Breast epithelium (tissue), 4 donors: ENCODE data around the gene SLC22A24. TPM values are rescaled to one million over a fixed set of nuclear protein-coding genes. Genes with fewer than 3 reads are reported as not detected.

ENCODE experiments used
- DNase-seq, 2 donors: peaks; one replicate each; pipeline ENCODE4 v3.0.0-alpha.2; 2019; ENCODE audit warnings: low spot score in 2 of 2
- H3K27ac ChIP-seq, 2 donors: fragments of 200-600 bp; sonication (generic) in 1 of 2; one replicate each; pipeline ENCODE4 v1.5.1; 2016 to 2019; ENCODE audit warnings: mild to moderate bottlenecking in 1 of 2
- H3K27me3 ChIP-seq, 2 donors: fragments of 200-600 bp; sonication (generic) in 1 of 2; one replicate each; pipeline versions ENCODE4 v1.5.1 to v1.6.0; 2017 to 2019; ENCODE audit warnings: control low read depth in 1 of 2, mild to moderate bottlenecking in 1 of 2
- H3K36me3 ChIP-seq: fragments of 200-600 bp; one replicate; pipeline ENCODE4 v1.5.1; 2019
- H3K4me1 ChIP-seq, 2 donors: fragments of 200-600 bp; sonication (generic); one replicate each; pipeline ENCODE4 v1.5.1; 2016 to 2019; ENCODE audit warnings: control low read depth in 1 of 2
- H3K4me3 ChIP-seq, 3 donors: fragments of 200-600 bp; sonication (generic); 1 replicate in 2 of 3; 2 replicates in 1 of 3; pipeline ENCODE4 v1.5.1; 2016 to 2019; ENCODE audit warnings: mild to moderate bottlenecking in 3 of 3, moderate library complexity in 2 of 3
- H3K9me3 ChIP-seq, 2 donors: fragments of 200-600 bp; sonication (generic) in 1 of 2; one replicate each; pipeline ENCODE4 v1.5.1; 2016 to 2019; ENCODE audit warnings: control low read depth in 1 of 2
- POLR2A ChIP-seq: fragments of 450-650 bp; IDR thresholded peaks from one replicate; pipeline ENCODE4 v1.6.1; 2016; ENCODE audit warnings: antibody characterized with exemption, mild to moderate bottlenecking, moderate library complexity
- POLR2AphosphoS5 ChIP-seq, 3 donors: sonication (generic); formaldehyde crosslinking; IDR thresholded peaks; one replicate each; pipeline ENCODE4 v1.6.1; 2017; ENCODE audit warnings: antibody characterized with exemption in 3 of 3
- intact Hi-C: fragments of 100-400 bp; cut with DNase I; formaldehyde crosslinking; loops from one replicate; pipeline ENCODE4 v1.15.1; 2023; ENCODE audit warnings: low total_unique reads
- total RNA-seq, 3 donors: library from RNA; depleted of rRNA; stranded (reverse); fragments of >200 nt; gene quantifications; one replicate each; pipeline ENCODE4 v1.1.0, GENCODE V29; 2016
- TF ChIP-seq, protein P1 (sequence below), 3 donors: fragments of 450-650 bp; IDR thresholded peaks; one replicate each; pipeline ENCODE4 v1.5.1; 2016 to 2017; ENCODE audit warnings: antibody characterized with exemption in 3 of 3, mild to moderate bottlenecking in 3 of 3, moderate library complexity in 3 of 3

The SLC22A24 gene, protein sequence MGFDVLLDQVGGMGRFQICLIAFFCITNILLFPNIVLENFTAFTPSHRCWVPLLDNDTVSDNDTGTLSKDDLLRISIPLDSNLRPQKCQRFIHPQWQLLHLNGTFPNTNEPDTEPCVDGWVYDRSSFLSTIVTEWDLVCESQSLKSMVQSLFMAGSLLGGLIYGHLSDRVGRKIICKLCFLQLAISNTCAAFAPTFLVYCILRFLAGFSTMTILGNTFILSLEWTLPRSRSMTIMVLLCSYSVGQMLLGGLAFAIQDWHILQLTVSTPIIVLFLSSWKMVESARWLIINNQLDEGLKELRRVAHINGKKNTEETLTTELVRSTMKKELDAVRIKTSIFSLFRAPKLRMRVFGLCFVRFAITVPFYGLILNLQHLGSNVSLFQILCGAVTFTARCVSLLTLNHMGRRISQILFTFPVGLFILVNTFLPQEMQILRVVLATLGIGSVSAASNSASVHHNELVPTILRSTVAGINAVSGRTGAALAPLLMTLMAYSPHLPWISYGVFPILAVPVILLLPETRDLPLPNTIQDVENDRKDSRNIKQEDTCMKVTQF
- total RNA-seq, result not detected

DNA sequence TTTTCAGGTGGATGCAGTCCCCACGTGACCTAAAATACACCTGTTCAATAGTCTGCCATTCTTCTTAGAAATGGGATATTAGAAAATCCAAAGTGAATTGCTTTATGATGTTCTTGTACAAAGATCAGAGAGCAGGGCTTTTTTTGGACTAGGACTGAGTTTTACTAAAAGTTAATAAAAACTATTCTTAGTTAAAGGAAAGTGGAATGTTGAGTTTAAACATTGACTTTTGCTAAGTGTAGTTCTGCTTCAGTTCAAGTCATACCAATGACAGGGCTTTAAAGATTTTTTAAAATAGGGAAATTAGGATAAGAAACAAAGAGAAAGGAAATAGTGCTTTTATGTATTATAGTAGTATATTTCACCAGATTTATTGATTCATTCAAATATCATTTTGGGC, at the start of gene SLC22A24:
SLC22A24 (minus strand) TSS at position 101 of the 400 bp plus-strand sequence. CDS start 442 bp downstream, outside the sequence.
- H3K4me3 ChIP-seq, result no peak within 1 kb of the TSS
- H3K36me3 ChIP-seq, result no peaks in the 10 kb centered on the region
- no peaks in the 10 kb centered on the region for H3K9me3 ChIP-seq
- no peak within 1 kb of the TSS for H3K27ac ChIP-seq
- no peak for DNase-seq
- no peak for TF ChIP-seq POLR2AphosphoS5 (IDR thresholded peaks at IDR 0.05)
- TF ChIP-seq, protein P1, sequence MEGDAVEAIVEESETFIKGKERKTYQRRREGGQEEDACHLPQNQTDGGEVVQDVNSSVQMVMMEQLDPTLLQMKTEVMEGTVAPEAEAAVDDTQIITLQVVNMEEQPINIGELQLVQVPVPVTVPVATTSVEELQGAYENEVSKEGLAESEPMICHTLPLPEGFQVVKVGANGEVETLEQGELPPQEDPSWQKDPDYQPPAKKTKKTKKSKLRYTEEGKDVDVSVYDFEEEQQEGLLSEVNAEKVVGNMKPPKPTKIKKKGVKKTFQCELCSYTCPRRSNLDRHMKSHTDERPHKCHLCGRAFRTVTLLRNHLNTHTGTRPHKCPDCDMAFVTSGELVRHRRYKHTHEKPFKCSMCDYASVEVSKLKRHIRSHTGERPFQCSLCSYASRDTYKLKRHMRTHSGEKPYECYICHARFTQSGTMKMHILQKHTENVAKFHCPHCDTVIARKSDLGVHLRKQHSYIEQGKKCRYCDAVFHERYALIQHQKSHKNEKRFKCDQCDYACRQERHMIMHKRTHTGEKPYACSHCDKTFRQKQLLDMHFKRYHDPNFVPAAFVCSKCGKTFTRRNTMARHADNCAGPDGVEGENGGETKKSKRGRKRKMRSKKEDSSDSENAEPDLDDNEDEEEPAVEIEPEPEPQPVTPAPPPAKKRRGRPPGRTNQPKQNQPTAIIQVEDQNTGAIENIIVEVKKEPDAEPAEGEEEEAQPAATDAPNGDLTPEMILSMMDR (IDR thresholded peaks at IDR 0.05), result no peak
- TF ChIP-seq POLR2A, result no peak
- intact Hi-C loops, result no loop called here
- no peaks in the 10 kb centered on the region for H3K4me1 ChIP-seq
- H3K27me3 ChIP-seq, result no peaks in the 10 kb centered on the region

DNA sequence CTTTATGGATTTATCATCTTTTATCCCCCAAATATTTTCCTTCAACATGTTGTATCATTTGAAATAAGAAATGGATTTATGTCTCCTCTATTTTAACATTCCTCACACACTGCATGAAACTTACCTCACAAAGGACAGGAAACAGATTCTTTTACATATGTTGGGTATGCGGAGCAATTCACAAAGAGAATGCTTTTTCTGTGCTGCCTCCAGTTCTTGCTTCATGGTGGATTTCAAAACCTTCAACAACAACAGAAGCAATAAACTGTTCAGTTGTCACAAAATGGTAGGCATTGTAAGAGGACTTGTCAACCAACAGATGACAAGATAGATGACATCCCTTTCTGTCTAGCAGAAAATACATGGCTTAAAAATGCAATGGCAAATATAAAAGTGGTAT, 36.5 kb upstream of the SLC22A24 start:
- no peak for DNase-seq
- Histone ChIP-seq H3K4me1 (no peaks in the 10 kb centered on the region), H3K27me3 (no peaks in the 10 kb centered on the region), H3K4me3 (no peak overlapping the region), H3K27ac (no peak overlapping the region), H3K9me3 (peaks cover 0 to 12% of the 10 kb centered on the region in 2 donors), H3K36me3 (peaks cover 4% of the 10 kb centered on the region)
- TF ChIP-seq, protein P1 (IDR thresholded peaks at IDR 0.05), result no peak
- TF ChIP-seq POLR2AphosphoS5 (IDR thresholded peaks at IDR 0.05), result no peak
- TF ChIP-seq POLR2A, result no peak
- intact Hi-C loops, result no loop called here

DNA sequence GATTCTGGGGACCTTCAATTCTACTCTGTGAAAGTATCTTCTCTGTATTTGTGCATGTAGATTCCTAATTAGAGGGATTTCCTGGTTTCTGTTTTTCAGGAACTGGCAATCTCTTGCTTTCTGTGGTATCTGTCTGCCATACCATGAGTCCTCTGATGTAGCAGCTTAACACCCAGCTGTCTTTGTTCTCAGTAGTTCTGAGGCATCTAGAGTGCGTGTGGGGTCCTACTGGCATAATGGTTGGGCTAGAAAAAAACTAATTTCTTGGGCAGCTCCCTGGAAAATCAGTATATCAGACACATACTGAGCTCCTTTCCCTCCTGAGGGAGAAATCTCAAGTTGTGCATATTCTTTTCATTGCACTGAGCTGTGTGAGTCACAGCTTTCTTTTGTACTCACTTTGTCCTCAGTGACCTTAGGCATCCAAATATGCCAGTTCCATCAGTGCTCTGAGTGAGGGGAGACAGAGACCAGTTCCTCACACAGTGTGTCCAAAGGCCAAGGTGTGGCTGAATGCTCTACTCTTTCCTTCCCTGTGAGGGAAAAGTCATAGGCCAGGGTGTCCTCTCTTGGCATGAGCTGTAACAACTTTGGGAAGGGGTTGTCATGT, 35.5 kb upstream of the SLC22A24 start:
- Histone ChIP-seq H3K27ac (no peak overlapping the region), H3K36me3 (peaks cover 4% of the 10 kb centered on the region), H3K9me3 (peaks cover 0 to 12% of the 10 kb centered on the region in 2 donors), H3K4me3 (no peak overlapping the region), H3K27me3 (no peaks in the 10 kb centered on the region), H3K4me1 (no peaks in the 10 kb centered on the region)
- DNase-seq, result no peak
- intact Hi-C loops, result no loop called here
- TF ChIP-seq POLR2AphosphoS5 (IDR thresholded peaks at IDR 0.05) (no peak), POLR2A (no peak)
- TF ChIP-seq, protein P1 (IDR thresholded peaks at IDR 0.05), result no peak

DNA sequence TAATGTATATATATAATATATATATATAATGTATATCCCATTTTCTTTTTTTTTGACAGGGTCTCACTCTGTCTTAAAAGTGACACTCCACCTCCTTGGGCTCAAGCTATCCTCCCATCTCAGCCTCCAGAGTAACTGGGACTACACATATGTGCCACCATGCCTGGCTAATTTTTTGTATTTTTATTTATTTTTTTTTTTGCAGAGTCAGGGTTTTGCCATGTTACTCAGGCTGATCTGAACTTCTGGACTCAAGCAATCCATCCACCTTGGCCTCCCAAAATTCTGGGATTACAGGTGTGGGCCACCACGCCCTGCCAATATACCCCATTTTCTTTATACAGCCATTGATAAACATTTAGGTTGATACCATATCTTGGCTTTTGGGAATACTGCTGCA, 33.9 kb upstream of the SLC22A24 start:
- no peak overlapping the region for H3K4me3 ChIP-seq
- no peaks in the 10 kb centered on the region for H3K27me3 ChIP-seq
- no peaks in the 10 kb centered on the region for H3K4me1 ChIP-seq
- H3K27ac ChIP-seq, result no peak overlapping the region
- H3K9me3 ChIP-seq, result peaks cover 0 to 17% of the 10 kb centered on the region in 2 donors
- intact Hi-C loops, result no loop called here
- peaks cover 4% of the 10 kb centered on the region for H3K36me3 ChIP-seq
- no peak for TF ChIP-seq POLR2AphosphoS5 (IDR thresholded peaks at IDR 0.05)
- TF ChIP-seq, protein P1 (IDR thresholded peaks at IDR 0.05), result no peak
- no peak for TF ChIP-seq POLR2A
- DNase-seq, result no peak
